K562 (cell line): ENCODE measurements around the gene COL1A1. TPM values are rescaled to one million over a fixed set of nuclear protein-coding genes. Genes with fewer than 3 reads are reported as not detected.

Experiments
- ATAC-seq: fragments of 200-7000 bp; cut with Tn5 transposase; 3 replicates; pipeline ENCODE4 v1.9.1; 2020; ENCODE audit warnings: moderate library complexity
- BruUV-seq: library from RNA; stranded (reverse); fragments of 400-500 nt; replicated peaks from 2 replicates; lab custom pipeline; 2021; lab: Mats Ljungman, UMichigan
- CTCF ChIA-PET: fragments of 300-600 bp; formaldehyde crosslinking; extraction: SDS; loops from one replicate; lab custom pipeline; 2021; ENCODE audit warnings: low intra/inter-chr PET ratio; lab: Yijun Ruan, JAX
- POLR2A ChIA-PET: fragments of 300-600, 350-650 bp; sonication (Branson Sonifier 250); formaldehyde crosslinking; extraction: SDS; loops from one replicate; lab custom pipeline; 2021; ENCODE audit warnings: antibody characterized with exemption, inconsistent platforms; lab: Yijun Ruan, JAX
- DNase-seq, 4 experiments: peaks; one replicate each; pipeline versions ENCODE4 v3.0.0 to v3.0.0-alpha.2; 2011 to 2018; ENCODE audit warnings: low spot score in 3 of 4, mixed read lengths in 3 of 4; ENCODE audit errors: extremely low read depth in 1 of 4
- FAIRE-seq: peaks from 2 replicates; lab custom pipeline; 2011; peaks lifted over from hg19 to GRCh38; lab: Jason Lieb, UNC
- H2AFZ ChIP-seq: 2 replicates; pipeline ENCODE4 v1.6.0; 2011; ENCODE audit warnings: low read depth, low read length, control low read depth, inconsistent platforms
- H3K27ac ChIP-seq: fragments of 200-600 bp; 3 replicates; pipeline ENCODE4 v1.8.0; 2011; ENCODE audit warnings: low read depth, mild to moderate bottlenecking, control low read depth, inconsistent platforms, low read length, moderate library complexity, mixed read lengths; ENCODE audit errors: extremely low read depth
- H3K27me3 ChIP-seq, 2 experiments: fragments of 300-600 bp in 1 of 2; 2 replicates in 1 of 2; 3 replicates in 1 of 2; pipeline versions ENCODE4 v1.6.0 to v1.8.0; 2011; ENCODE audit warnings: inconsistent platforms in 2 of 2, low read length in 2 of 2, mild to moderate bottlenecking in 1 of 2, mixed read lengths in 1 of 2, moderate library complexity in 1 of 2; ENCODE audit not compliant: control insufficient read depth in 2 of 2, insufficient read depth in 2 of 2
- H3K36me3 ChIP-seq: fragments of 300-600 bp; 3 replicates; pipeline ENCODE4 v1.8.0; 2011; ENCODE audit warnings: mild to moderate bottlenecking, low read length, inconsistent platforms; ENCODE audit not compliant: control insufficient read depth, insufficient read depth
- H3K4me1 ChIP-seq, 2 experiments: fragments of 200-600 bp in 1 of 2; replicated peaks in 1 of 2; 2 replicates in 1 of 2; 3 replicates in 1 of 2; pipeline versions ENCODE4 v1.5.1 to v1.8.0; 2011; ENCODE audit warnings: inconsistent platforms in 2 of 2, low read length in 2 of 2, mild to moderate bottlenecking in 1 of 2, mixed read lengths in 1 of 2, moderate library complexity in 1 of 2; ENCODE audit not compliant: control insufficient read depth in 2 of 2, insufficient read depth in 2 of 2
- H3K4me2 ChIP-seq: 2 replicates; pipeline ENCODE4 v1.6.1; 2011; ENCODE audit warnings: low read length, control low read depth, inconsistent platforms, mixed read lengths; ENCODE audit not compliant: insufficient read depth
- H3K4me3 ChIP-seq: fragments of 200-600 bp; sonication (generic), shearing (Covaris generic); 2 replicates; pipeline ENCODE4 v1.5.1; 2016; ENCODE audit warnings: control low read depth, inconsistent platforms
- H3K79me2 ChIP-seq: fragments of 200-600 bp; 3 replicates; pipeline ENCODE4 v1.8.0; 2011; ENCODE audit warnings: low read length, inconsistent platforms; ENCODE audit not compliant: control insufficient read depth, insufficient read depth
- H3K9ac ChIP-seq, 2 experiments: 2 replicates each; pipeline versions ENCODE4 v1.6.0 to v1.6.1; 2011; ENCODE audit warnings: low read depth in 2 of 2, low read length in 2 of 2, control low read depth in 1 of 2, inconsistent platforms in 1 of 2, mild to moderate bottlenecking in 1 of 2, mixed read lengths in 1 of 2; ENCODE audit not compliant: insufficient read depth in 1 of 2
- H3K9me1 ChIP-seq: one replicate; pipeline ENCODE4 v1.6.0; 2011; ENCODE audit warnings: inconsistent platforms, mild to moderate bottlenecking, low read length, moderate library complexity; ENCODE audit not compliant: control insufficient read depth, insufficient read depth
- H3K9me3 ChIP-seq: replicated peaks from 2 replicates; pipeline ENCODE4 v1.5.1; 2011; ENCODE audit warnings: low read depth, low read length, inconsistent platforms; ENCODE audit not compliant: control insufficient read depth, insufficient read depth
- H4K20me1 ChIP-seq: replicated peaks from 2 replicates; pipeline ENCODE4 v1.6.1; 2011; ENCODE audit warnings: low read length, inconsistent platforms, mixed read lengths; ENCODE audit not compliant: control insufficient read depth, insufficient read depth
- BCOR ChIP-seq: fragments of 450-650 bp; IDR thresholded peaks from 2 replicates; pipeline ENCODE4 v1.6.1; 2016
- GATAD2B ChIP-seq: fragments of 450-650 bp; IDR thresholded peaks from 2 replicates; pipeline ENCODE4 v1.6.1; 2017; ENCODE audit warnings: mild to moderate bottlenecking, borderline replicate concordance
- RBM17 ChIP-seq: fragments of 200-400 bp; formaldehyde crosslinking; IDR thresholded peaks from 2 replicates; pipeline ENCODE4 v1.6.1; 2017; ENCODE audit warnings: low read depth, mild to moderate bottlenecking, low read length, borderline replicate concordance
- SNIP1 ChIP-seq: fragments of 450-650 bp; IDR thresholded peaks from 2 replicates; pipeline ENCODE4 v1.7.1; 2017; ENCODE audit warnings: low read depth, mild to moderate bottlenecking
- ZNF175 ChIP-seq: fragments of 200-800 bp; sonication (Bioruptor generic); IDR thresholded peaks from 2 replicates; pipeline ENCODE4 v1.6.1; 2016; ENCODE audit warnings: low read depth, mild to moderate bottlenecking, missing genetic modification characterization, missing compliant biosample characterization
- ZNF212 ChIP-seq: fragments of 450-650 bp; formaldehyde crosslinking; IDR thresholded peaks from 2 replicates; pipeline ENCODE4 v1.4.0; 2020; ENCODE audit warnings: mild to moderate bottlenecking
- WGBS: fragments of 100-300 bp; shearing (Covaris generic); methylation state at CpG from one replicate; pipeline ENCODE4 v1.1.6; 2016; ENCODE audit warnings: low coverage, mixed read lengths; ENCODE audit not compliant: insufficient coverage; ENCODE audit errors: missing lambda C conversion rate; 5-methylcytosine and 5-hydroxymethylcytosine counted together
- in situ Hi-C: fragments of 300-500 bp; cut with MboI; formaldehyde crosslinking; loops from 4 replicates; pipeline ENCODE4 v1.15.0; 2018; ENCODE audit warnings: inconsistent platforms, mixed read lengths
- intact Hi-C: fragments of 100-400 bp; cut with micrococcal nuclease; formaldehyde crosslinking; loops from 2 replicates; pipeline ENCODE4 v1.14.2; 2022
- polyA plus RNA-seq, 8 experiments: library from polyadenylated mRNA; depleted of rRNA in 4 of 8; stranded (reverse) in 5 of 8; unstranded in 3 of 8; fragments of >200 nt; fragmentation: Nextera tagmentation in 2 of 8; fragmentation: Illumina TruSeq in 1 of 8; extraction: Ambion mirVana in 2 of 8; extraction: Trizol in 1 of 8; gene quantifications; 2 replicates each; pipeline versions ENCODE4 v1.2.1 to v1.2.3, GENCODE V29; 2011 to 2014; ENCODE audit warnings: inconsistent platforms in 1 of 8, missing spikeins in 1 of 8
- total RNA-seq, 7 experiments: library from RNA; depleted of rRNA in 6 of 7; stranded (reverse); fragments of >200 nt in 6 of 7; fragmentation: Illumina TruSeq in 2 of 7; extraction: Trizol in 2 of 7; gene quantifications; 2 replicates each; pipeline versions ENCODE4 v1.2.1 to v1.2.3, GENCODE V29; 2011 to 2021; ENCODE audit warnings: low replicate concordance in 1 of 7
- TF ChIP-seq, protein P1 (sequence below): fragments of 200-800 bp; sonication (Bioruptor generic); IDR thresholded peaks from 2 replicates; pipeline ENCODE4 v1.6.1; 2016; ENCODE audit warnings: missing genetic modification characterization, missing compliant biosample characterization
- TF ChIP-seq, protein P2 (sequence below), 3 experiments: IDR thresholded peaks in 2 of 3; conservative IDR thresholded peaks in 1 of 3; 2 replicates each; pipeline ENCODE4 v1.5.1; 2011 to 2012; ENCODE audit warnings: low read length in 3 of 3, mild to moderate bottlenecking in 3 of 3, control low read depth in 2 of 3, improper control_type of control experiment in 1 of 3, inconsistent platforms in 1 of 3, low read depth in 1 of 3, mixed read lengths in 1 of 3, moderate library complexity in 1 of 3; ENCODE audit not compliant: insufficient read depth in 2 of 3
- TF ChIP-seq, protein P3 (sequence below): sonication (generic); formaldehyde crosslinking; IDR thresholded peaks from 2 replicates; pipeline ENCODE4 v1.9.0; 2022; ENCODE audit warnings: mild to moderate bottlenecking, missing genetic modification reagents

The COL1A1 gene
- total and polyA plus RNA-seq, 9 of the 15 experiments (the other 6 are each of a cell fraction or from before 2014, with no cell fraction given) = 0.04 to 3.4 (median 0.18) TPM

GRCh38 chr17:50137042-50137441 lies 64.4 kb downstream of the COL1A1 start (continued):
- TF ChIP-seq, protein P1, sequence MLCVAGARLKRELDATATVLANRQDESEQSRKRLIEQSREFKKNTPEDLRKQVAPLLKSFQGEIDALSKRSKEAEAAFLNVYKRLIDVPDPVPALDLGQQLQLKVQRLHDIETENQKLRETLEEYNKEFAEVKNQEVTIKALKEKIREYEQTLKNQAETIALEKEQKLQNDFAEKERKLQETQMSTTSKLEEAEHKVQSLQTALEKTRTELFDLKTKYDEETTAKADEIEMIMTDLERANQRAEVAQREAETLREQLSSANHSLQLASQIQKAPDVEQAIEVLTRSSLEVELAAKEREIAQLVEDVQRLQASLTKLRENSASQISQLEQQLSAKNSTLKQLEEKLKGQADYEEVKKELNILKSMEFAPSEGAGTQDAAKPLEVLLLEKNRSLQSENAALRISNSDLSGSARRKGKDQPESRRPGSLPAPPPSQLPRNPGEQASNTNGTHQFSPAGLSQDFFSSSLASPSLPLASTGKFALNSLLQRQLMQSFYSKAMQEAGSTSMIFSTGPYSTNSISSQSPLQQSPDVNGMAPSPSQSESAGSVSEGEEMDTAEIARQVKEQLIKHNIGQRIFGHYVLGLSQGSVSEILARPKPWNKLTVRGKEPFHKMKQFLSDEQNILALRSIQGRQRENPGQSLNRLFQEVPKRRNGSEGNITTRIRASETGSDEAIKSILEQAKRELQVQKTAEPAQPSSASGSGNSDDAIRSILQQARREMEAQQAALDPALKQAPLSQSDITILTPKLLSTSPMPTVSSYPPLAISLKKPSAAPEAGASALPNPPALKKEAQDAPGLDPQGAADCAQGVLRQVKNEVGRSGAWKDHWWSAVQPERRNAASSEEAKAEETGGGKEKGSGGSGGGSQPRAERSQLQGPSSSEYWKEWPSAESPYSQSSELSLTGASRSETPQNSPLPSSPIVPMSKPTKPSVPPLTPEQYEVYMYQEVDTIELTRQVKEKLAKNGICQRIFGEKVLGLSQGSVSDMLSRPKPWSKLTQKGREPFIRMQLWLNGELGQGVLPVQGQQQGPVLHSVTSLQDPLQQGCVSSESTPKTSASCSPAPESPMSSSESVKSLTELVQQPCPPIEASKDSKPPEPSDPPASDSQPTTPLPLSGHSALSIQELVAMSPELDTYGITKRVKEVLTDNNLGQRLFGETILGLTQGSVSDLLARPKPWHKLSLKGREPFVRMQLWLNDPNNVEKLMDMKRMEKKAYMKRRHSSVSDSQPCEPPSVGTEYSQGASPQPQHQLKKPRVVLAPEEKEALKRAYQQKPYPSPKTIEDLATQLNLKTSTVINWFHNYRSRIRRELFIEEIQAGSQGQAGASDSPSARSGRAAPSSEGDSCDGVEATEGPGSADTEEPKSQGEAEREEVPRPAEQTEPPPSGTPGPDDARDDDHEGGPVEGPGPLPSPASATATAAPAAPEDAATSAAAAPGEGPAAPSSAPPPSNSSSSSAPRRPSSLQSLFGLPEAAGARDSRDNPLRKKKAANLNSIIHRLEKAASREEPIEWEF (CRISPR knock-in tag) = no peak
- TF ChIP-seq, all 486 proteins: peak for 0

GRCh38 chr17:50136096-50136687 lies 65.2 kb downstream of the COL1A1 start:
- Histone ChIP-seq H2AFZ (no peak overlapping the region), H3K27ac (no peak overlapping the region), H4K20me1 (peaks cover 11% of the 10 kb centered on the region), H3K4me3 (no peak overlapping the region), H3K9me1 (peaks cover 3% of the 10 kb centered on the region), H3K4me2 (no peak overlapping the region), H3K27me3 (no peaks in the 10 kb centered on the region), H3K79me2 (no peaks in the 10 kb centered on the region; the same call in 2 of the 3 replicates), H3K36me3 (peaks cover 67% of the 10 kb centered on the region), H3K9me3 (no peaks in the 10 kb centered on the region), H3K4me1 (peaks cover 6 to 28% of the 10 kb centered on the region in 2 experiments; a peak in 4 of 5 replicates), H3K9ac (peak overlapping the region in 1 of 2 experiments; percentile 33; a peak in 1 of 4 replicates)
- TF ChIP-seq RBM17 (no peak), GATAD2B (no peak), ZNF212 (CRISPR knock-in tag) (no peak), ZNF175 (CRISPR knock-in tag) (no peak), BCOR (no peak), SNIP1 (no peak)
- TF ChIP-seq, protein P2, sequence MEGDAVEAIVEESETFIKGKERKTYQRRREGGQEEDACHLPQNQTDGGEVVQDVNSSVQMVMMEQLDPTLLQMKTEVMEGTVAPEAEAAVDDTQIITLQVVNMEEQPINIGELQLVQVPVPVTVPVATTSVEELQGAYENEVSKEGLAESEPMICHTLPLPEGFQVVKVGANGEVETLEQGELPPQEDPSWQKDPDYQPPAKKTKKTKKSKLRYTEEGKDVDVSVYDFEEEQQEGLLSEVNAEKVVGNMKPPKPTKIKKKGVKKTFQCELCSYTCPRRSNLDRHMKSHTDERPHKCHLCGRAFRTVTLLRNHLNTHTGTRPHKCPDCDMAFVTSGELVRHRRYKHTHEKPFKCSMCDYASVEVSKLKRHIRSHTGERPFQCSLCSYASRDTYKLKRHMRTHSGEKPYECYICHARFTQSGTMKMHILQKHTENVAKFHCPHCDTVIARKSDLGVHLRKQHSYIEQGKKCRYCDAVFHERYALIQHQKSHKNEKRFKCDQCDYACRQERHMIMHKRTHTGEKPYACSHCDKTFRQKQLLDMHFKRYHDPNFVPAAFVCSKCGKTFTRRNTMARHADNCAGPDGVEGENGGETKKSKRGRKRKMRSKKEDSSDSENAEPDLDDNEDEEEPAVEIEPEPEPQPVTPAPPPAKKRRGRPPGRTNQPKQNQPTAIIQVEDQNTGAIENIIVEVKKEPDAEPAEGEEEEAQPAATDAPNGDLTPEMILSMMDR (IDR thresholded peaks at IDR 0.05 in 2 of 3, conservative IDR thresholded peaks at IDR 0.05 in 1 of 3; ENCODE audit: insufficient read depth in 2 of 3, low read depth in 1 of 3, low read length in 3 of 3) = no peak
- TF ChIP-seq, protein P3, sequence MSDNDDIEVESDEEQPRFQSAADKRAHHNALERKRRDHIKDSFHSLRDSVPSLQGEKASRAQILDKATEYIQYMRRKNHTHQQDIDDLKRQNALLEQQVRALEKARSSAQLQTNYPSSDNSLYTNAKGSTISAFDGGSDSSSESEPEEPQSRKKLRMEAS (CRISPR knock-in tag) = no peak
- intact Hi-C loops (no loop called here), in situ Hi-C loops (no loop called here)
- CTCF ChIA-PET = no interaction called here
- no TSS peak for BruUV-seq
- ATAC-seq (no peak), DNase-seq (no peak), FAIRE-seq (no peak)
- POLR2A ChIA-PET = interaction anchor here (0.6 to 2.1 kb wide), 6 partner anchors 10 to 178 kb away, joined by 3 to 9 read pairs (median 4); no protein-coding TSS in a partner anchor
- 88% methylated on average over 11 of the region's 11 CpGs for WGBS
